Measurements from ENCODE around the gene DPH1. TPM values are rescaled to one million over a fixed set of nuclear protein-coding genes. Genes with fewer than 3 reads are reported as not detected.

DPH1 gene
- total RNA-seq, 5 donors from 2014 or later (not counting 1 experiment from before 2014, with no cell fraction given), result 84.6 to 116 (median 94.2) TPM

- H3K27me3 Mint-ChIP-seq, result no peaks in the 10 kb centered on the region
- no peak for ATAC-seq (replicated peaks in 1 of 4)
- no peak overlapping the region for H3K4me3 ChIP-seq (ENCODE audit: control insufficient read depth in 1 of 2, extremely low read depth in 1 of 2, low read length in 1 of 2)
- H3K27me3 ChIP-seq (replicated peaks in 1 of 2; ENCODE audit: control insufficient read depth in 2 of 2, extremely low read depth in 1 of 2, insufficient read depth in 2 of 2, low read length in 1 of 2), result peaks cover 0 to 13% of the 10 kb centered on the region in 2 experiments
- no peak for DNase-seq
- no peak overlapping the region for H3K27ac ChIP-seq (ENCODE audit: low read length)
- peaks cover 22 to 30% (median 26%) of the 10 kb centered on the region in 3 donors for H3K4me1 Mint-ChIP-seq
- H3K36me3 ChIP-seq (ENCODE audit: control insufficient read depth in 2 of 2, extremely low read depth in 1 of 2, insufficient read depth in 1 of 2, low read length in 1 of 2), result peaks cover 6 to 24% of the 10 kb centered on the region in 2 donors
- ChIA-PET CTCF (no interaction called here), POLR2A (interaction anchor here in 1 of 2 donors (0.7 kb wide), 1 partner anchor 210 kb away, joined by 3 read pairs; no protein-coding TSS in a partner anchor)
- H3K9me3 ChIP-seq, result no peaks in the 10 kb centered on the region
- H3K4me3 Mint-ChIP-seq, result peak overlapping the region; percentile 82 to 95 (median 88)
- WGBS (ENCODE audit: insufficient coverage), result 100% methylated on average over 3 of the region's 6 CpGs
- peaks cover 15 to 27% of the 10 kb centered on the region in 2 experiments for H3K4me1 ChIP-seq (ENCODE audit: control insufficient read depth in 1 of 2, extremely low read depth in 1 of 2, insufficient read depth in 2 of 2, low read length in 2 of 2)
- no peak overlapping the region for H3K27ac Mint-ChIP-seq
- H3K36me3 Mint-ChIP-seq, result peaks cover 10% of the 10 kb centered on the region
- H3K9me3 Mint-ChIP-seq, result no peaks in the 10 kb centered on the region
Observed at GRCh38 chr17:2043785-2044184, 13.8 kb downstream of the DPH1 start.

GRCh38 chr17:2044263-2044894 is 14.4 kb downstream of the DPH1 start:
- CTCF ChIA-PET, result interaction anchor here in 1 of 2 donors (0.6 kb wide), 2 partner anchors 235 to 776 kb away, joined by 3 to 4 read pairs; no protein-coding TSS in a partner anchor
- H3K27ac ChIP-seq (ENCODE audit: low read length), result no peak overlapping the region
- no peak for DNase-seq
- peaks cover 0 to 19% of the 10 kb centered on the region in 2 experiments for H3K27me3 ChIP-seq (replicated peaks in 1 of 2; ENCODE audit: control insufficient read depth in 2 of 2, extremely low read depth in 1 of 2, insufficient read depth in 2 of 2, low read length in 1 of 2)
- Mint-ChIP-seq H3K27ac (peak overlapping the region in 1 of 2 donors; percentile 31), H3K27me3 (no peaks in the 10 kb centered on the region), H3K4me1 (peaks cover 22 to 36% (median 32%) of the 10 kb centered on the region in 3 donors), H3K36me3 (peaks cover 10% of the 10 kb centered on the region), H3K9me3 (no peaks in the 10 kb centered on the region), H3K4me3 (no peak overlapping the region)
- 100% methylated on average over 3 of the region's 5 CpGs for WGBS (ENCODE audit: insufficient coverage)
- no peaks in the 10 kb centered on the region for H3K9me3 ChIP-seq
- POLR2A ChIA-PET, result interaction anchor here in 1 of 2 donors (0.7 kb wide), 1 partner anchor 398 kb away, joined by 14 read pairs; no protein-coding TSS in a partner anchor
- no peak overlapping the region for H3K4me3 ChIP-seq (ENCODE audit: control insufficient read depth in 1 of 2, extremely low read depth in 1 of 2, low read length in 1 of 2)
- H3K4me1 ChIP-seq (ENCODE audit: control insufficient read depth in 1 of 2, extremely low read depth in 1 of 2, insufficient read depth in 2 of 2, low read length in 2 of 2), result peaks cover 21 to 33% of the 10 kb centered on the region in 2 experiments
- peaks cover 6 to 23% of the 10 kb centered on the region in 2 donors for H3K36me3 ChIP-seq (ENCODE audit: control insufficient read depth in 2 of 2, extremely low read depth in 1 of 2, insufficient read depth in 1 of 2, low read length in 1 of 2)
- ATAC-seq (replicated peaks in 1 of 4), result no peak

DNA sequence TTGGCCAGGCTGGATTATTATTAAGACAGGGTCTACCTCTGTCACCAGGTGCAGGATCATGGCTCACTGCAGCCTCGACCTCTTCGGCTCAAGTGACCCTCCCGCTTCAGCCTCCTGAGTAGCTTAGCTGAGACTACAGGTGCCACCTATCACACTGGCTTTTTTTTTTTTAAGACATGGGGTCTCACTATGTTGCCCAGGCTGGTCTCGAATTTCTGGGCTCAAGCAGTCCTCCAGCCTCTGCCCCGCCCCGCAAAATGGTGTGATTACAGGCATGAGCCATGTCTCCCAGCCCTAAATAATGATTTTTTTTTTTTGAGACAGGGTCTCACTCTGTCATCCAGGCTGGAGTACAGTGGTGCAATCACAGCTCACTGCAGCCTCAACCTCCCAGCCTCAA is 17.6 kb downstream of the DPH1 start:
- H3K27ac Mint-ChIP-seq, result no peak overlapping the region
- Histone ChIP-seq H3K27me3 (replicated peaks in 1 of 2; ENCODE audit: control insufficient read depth in 2 of 2, extremely low read depth in 1 of 2, insufficient read depth in 2 of 2, low read length in 1 of 2) (peaks cover 0 to 33% of the 10 kb centered on the region in 2 experiments), H3K9me3 (no peaks in the 10 kb centered on the region), H3K4me1 (ENCODE audit: control insufficient read depth in 1 of 2, extremely low read depth in 1 of 2, insufficient read depth in 2 of 2, low read length in 2 of 2) (peaks cover 19 to 39% of the 10 kb centered on the region in 2 experiments), H3K36me3 (ENCODE audit: control insufficient read depth in 2 of 2, extremely low read depth in 1 of 2, insufficient read depth in 1 of 2, low read length in 1 of 2) (peaks cover 0 to 12% of the 10 kb centered on the region in 2 donors), H3K4me3 (ENCODE audit: control insufficient read depth in 1 of 2, extremely low read depth in 1 of 2, low read length in 1 of 2) (no peak overlapping the region), H3K27ac (ENCODE audit: low read length) (no peak overlapping the region)
- H3K4me1 Mint-ChIP-seq, result peaks cover 24 to 31% (median 29%) of the 10 kb centered on the region in 3 donors
- H3K27me3 Mint-ChIP-seq, result no peaks in the 10 kb centered on the region
- H3K9me3 Mint-ChIP-seq, result no peaks in the 10 kb centered on the region
- ATAC-seq (replicated peaks in 1 of 4) (no peak), DNase-seq (no peak)
- H3K36me3 Mint-ChIP-seq, result peaks cover 10% of the 10 kb centered on the region
- POLR2A ChIA-PET, result interaction anchor here in 1 of 2 donors (0.6 kb wide), 1 partner anchor 129 kb away, joined by 3 read pairs; no protein-coding TSS in a partner anchor
- CTCF ChIA-PET, result no interaction called here
- 96% methylated on average over 6 of the region's 6 CpGs for WGBS (ENCODE audit: insufficient coverage)
- no peak overlapping the region for H3K4me3 Mint-ChIP-seq

DNA sequence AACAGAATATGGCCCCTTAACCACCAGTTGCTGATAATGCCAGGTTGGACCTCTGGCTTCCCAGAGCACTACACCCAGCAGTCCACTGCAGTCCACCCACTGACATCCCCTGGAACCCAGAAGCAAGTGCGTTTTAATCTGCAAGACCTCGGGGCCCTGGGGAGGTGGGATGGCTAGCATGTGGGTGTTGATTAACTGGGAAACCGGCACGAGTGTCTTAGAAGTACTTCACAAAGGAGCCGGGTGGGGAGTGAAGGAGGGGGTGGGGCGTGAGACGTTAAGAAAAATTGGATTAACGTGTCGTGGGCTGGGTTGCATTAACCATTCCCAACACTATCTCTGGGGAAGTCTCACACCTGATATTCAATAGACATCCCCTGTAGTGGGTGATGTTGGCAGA is 18.9 kb downstream of the DPH1 start:
- Mint-ChIP-seq H3K27me3 (no peaks in the 10 kb centered on the region), H3K4me3 (peak overlapping the region; percentile 60 to 68 (median 67)), H3K9me3 (no peaks in the 10 kb centered on the region), H3K4me1 (peaks cover 21 to 27% (median 25%) of the 10 kb centered on the region in 3 donors), H3K36me3 (no peaks in the 10 kb centered on the region), H3K27ac (no peak overlapping the region)
- H3K4me3 ChIP-seq (ENCODE audit: control insufficient read depth in 1 of 2, extremely low read depth in 1 of 2, low read length in 1 of 2), result no peak overlapping the region
- H3K36me3 ChIP-seq (ENCODE audit: control insufficient read depth in 2 of 2, extremely low read depth in 1 of 2, insufficient read depth in 1 of 2, low read length in 1 of 2), result peaks cover 0 to 1% of the 10 kb centered on the region in 2 donors
- peaks cover 18 to 44% of the 10 kb centered on the region in 2 experiments for H3K4me1 ChIP-seq (ENCODE audit: control insufficient read depth in 1 of 2, extremely low read depth in 1 of 2, insufficient read depth in 2 of 2, low read length in 2 of 2)
- no peak for DNase-seq
- CTCF ChIA-PET, result no interaction called here
- POLR2A ChIA-PET, result no interaction called here
- no peak for ATAC-seq (replicated peaks in 1 of 4)
- H3K27ac ChIP-seq (ENCODE audit: low read length), result no peak overlapping the region
- H3K9me3 ChIP-seq, result no peaks in the 10 kb centered on the region
- WGBS (ENCODE audit: insufficient coverage), result no CpG with 5 or more reads among the region's 9 CpGs
- peaks cover 0 to 33% of the 10 kb centered on the region in 2 experiments for H3K27me3 ChIP-seq (replicated peaks in 1 of 2; ENCODE audit: control insufficient read depth in 2 of 2, extremely low read depth in 1 of 2, insufficient read depth in 2 of 2, low read length in 1 of 2)

- ATAC-seq (replicated peaks in 1 of 4) (peak; percentile 59 to 73 (median 66)), DNase-seq (peak; percentile 70 to 95 (median 83))
- Mint-ChIP-seq H3K4me3 (peak overlapping the region; percentile 60 to 68 (median 67)), H3K27ac (no peak overlapping the region), H3K4me1 (peaks cover 21 to 31% (median 30%) of the 10 kb centered on the region in 3 donors), H3K36me3 (no peaks in the 10 kb centered on the region), H3K27me3 (no peaks in the 10 kb centered on the region), H3K9me3 (no peaks in the 10 kb centered on the region)
- Histone ChIP-seq H3K4me3 (ENCODE audit: control insufficient read depth in 1 of 2, extremely low read depth in 1 of 2, low read length in 1 of 2) (peak overlapping the region; percentile 55 to 75), H3K4me1 (ENCODE audit: control insufficient read depth in 1 of 2, extremely low read depth in 1 of 2, insufficient read depth in 2 of 2, low read length in 2 of 2) (peaks cover 23 to 52% of the 10 kb centered on the region in 2 experiments), H3K27me3 (replicated peaks in 1 of 2; ENCODE audit: control insufficient read depth in 2 of 2, extremely low read depth in 1 of 2, insufficient read depth in 2 of 2, low read length in 1 of 2) (peaks cover 0 to 34% of the 10 kb centered on the region in 2 experiments), H3K36me3 (ENCODE audit: control insufficient read depth in 2 of 2, extremely low read depth in 1 of 2, insufficient read depth in 1 of 2, low read length in 1 of 2) (no peaks in the 10 kb centered on the region), H3K27ac (ENCODE audit: low read length) (no peak overlapping the region), H3K9me3 (no peaks in the 10 kb centered on the region)
- ChIA-PET POLR2A (no interaction called here), CTCF (no interaction called here)
- 3% methylated on average over 102 of the region's 104 CpGs for WGBS (ENCODE audit: insufficient coverage)
Observed at GRCh38 chr17:2049333-2050299, 19.7 kb downstream of the DPH1 start.
